CD4-positive, alpha-beta memory T cell (primary cell): ENCODE data around the gene ARL2. TPM values are rescaled to one million over a fixed set of nuclear protein-coding genes. Genes with fewer than 3 reads are reported as not detected.

Experiments used
- CTCF ChIA-PET: fragments of 350-600 bp; sonication (Branson Sonifier 250); formaldehyde crosslinking; loops from one replicate; lab custom pipeline; 2021; ENCODE audit warnings: inconsistent platforms; ENCODE audit not compliant: partially characterized antibody; lab: Charles Lee
- POLR2A ChIA-PET: fragments of 350-600 bp; sonication (Branson Sonifier 250); formaldehyde crosslinking; loops from one replicate; lab custom pipeline; 2021; ENCODE audit not compliant: partially characterized antibody; lab: Charles Lee
- DNase-seq, 5 donors: peaks; one replicate each; pipeline versions ENCODE4 v3.0.0 to v3.0.0-alpha.2; 2020 to 2022; ENCODE audit warnings: mixed read lengths in 1 of 5
- H3K27ac ChIP-seq: one replicate; pipeline ENCODE4 v1.7.0; 2013; ENCODE audit warnings: low read depth, low read length
- H3K27me3 ChIP-seq: 2 replicates; pipeline ENCODE4 v1.7.0; 2013; ENCODE audit warnings: mild to moderate bottlenecking, low read length, moderate library complexity; ENCODE audit not compliant: insufficient read depth
- H3K36me3 ChIP-seq: 2 replicates; pipeline ENCODE4 v1.7.0; 2013; ENCODE audit warnings: mild to moderate bottlenecking, low read length, moderate library complexity; ENCODE audit not compliant: insufficient read depth
- H3K4me1 ChIP-seq: 2 replicates; pipeline ENCODE4 v1.7.0; 2013; ENCODE audit warnings: mild to moderate bottlenecking, low read length, moderate library complexity; ENCODE audit not compliant: insufficient read depth
- H3K4me3 ChIP-seq, 2 donors: one replicate each; pipeline ENCODE4 v1.7.0; 2013; ENCODE audit warnings: low read length in 2 of 2, mild to moderate bottlenecking in 1 of 2
- H3K9me3 ChIP-seq, 2 donors: one replicate each; pipeline ENCODE4 v1.7.0; 2013; ENCODE audit warnings: low read length in 2 of 2, control low read depth in 1 of 2; ENCODE audit not compliant: control insufficient read depth in 1 of 2
- H3K27ac Mint-ChIP-seq, 7 donors: one replicate each; pipeline ENCODE4 v1.8.0; 2020 to 2021; ENCODE audit warnings: mixed read lengths in 7 of 7, mild to moderate bottlenecking in 6 of 7, inconsistent platforms in 3 of 7, moderate library complexity in 3 of 7
- H3K27me3 Mint-ChIP-seq, 2 donors: one replicate each; pipeline ENCODE4 v1.8.0; 2020 to 2021; ENCODE audit warnings: mixed read lengths in 2 of 2
- H3K36me3 Mint-ChIP-seq, 2 donors: one replicate each; pipeline ENCODE4 v1.8.0; 2020 to 2021; ENCODE audit warnings: mixed read lengths in 2 of 2, inconsistent platforms in 1 of 2, mild to moderate bottlenecking in 1 of 2
- H3K4me1 Mint-ChIP-seq, 4 donors: one replicate each; pipeline ENCODE4 v1.8.0; 2020 to 2021; ENCODE audit warnings: mixed read lengths in 4 of 4, mild to moderate bottlenecking in 1 of 4
- H3K4me3 Mint-ChIP-seq, 8 donors: one replicate each; pipeline ENCODE4 v1.8.0; 2020 to 2021; ENCODE audit warnings: mixed read lengths in 8 of 8, mild to moderate bottlenecking in 7 of 8, moderate library complexity in 6 of 8, inconsistent platforms in 3 of 8
- H3K9me3 Mint-ChIP-seq, 8 donors: one replicate each; pipeline ENCODE4 v1.8.0; 2020 to 2021; ENCODE audit warnings: mixed read lengths in 8 of 8, mild to moderate bottlenecking in 5 of 8, inconsistent platforms in 3 of 8, moderate library complexity in 1 of 8
- intact Hi-C: fragments of 100-400 bp; cut with micrococcal nuclease; formaldehyde crosslinking; loops from one replicate; pipeline ENCODE4 v1.15.1; 2023
- polyA plus RNA-seq, 2 donors: library from polyadenylated mRNA; unstranded; fragments of 300-500 nt; fragmentation: Illumina TruSeq; gene quantifications; one replicate each; pipeline ENCODE4 v1.2.3, GENCODE V29; 2021
- total RNA-seq, 2 experiments: library from RNA; stranded (reverse); gene quantifications; one replicate each; pipeline ENCODE4 v1.2.3, GENCODE V29; 2021

ARL2 gene
- total and polyA plus RNA-seq, 4 experiments from 2014 or later = 30.6 to 114 (median 57.9) TPM

GRCh38 chr11:65059523-65059922 is 45.6 kb downstream of the ARL2 start:
- H3K4me3 Mint-ChIP-seq = no peak overlapping the region
- H3K36me3 Mint-ChIP-seq = no peaks in the 10 kb centered on the region
- no peak overlapping the region for H3K27ac ChIP-seq
- CTCF ChIA-PET = interaction anchor here (1.1 kb wide), 2 partner anchors 47 to 256 kb away, joined by 3 read pairs; no protein-coding TSS in a partner anchor
- no peak overlapping the region for H3K4me3 ChIP-seq
- peaks cover 0 to 3% of the 10 kb centered on the region in 2 donors for H3K27me3 Mint-ChIP-seq
- H3K36me3 ChIP-seq = no peaks in the 10 kb centered on the region
- peaks cover 0 to 3% (median 2%) of the 10 kb centered on the region in 4 donors for H3K4me1 Mint-ChIP-seq
- H3K27ac Mint-ChIP-seq = peak overlapping the region in 1 of 7 donors; percentile 26
- no peaks in the 10 kb centered on the region for H3K9me3 ChIP-seq
- H3K27me3 ChIP-seq = no peaks in the 10 kb centered on the region
- peaks cover 12% of the 10 kb centered on the region for H3K4me1 ChIP-seq
- POLR2A ChIA-PET = no interaction called here
- no peaks in the 10 kb centered on the region for H3K9me3 Mint-ChIP-seq
- intact Hi-C loops = no loop called here
- DNase-seq = no peak

DNA sequence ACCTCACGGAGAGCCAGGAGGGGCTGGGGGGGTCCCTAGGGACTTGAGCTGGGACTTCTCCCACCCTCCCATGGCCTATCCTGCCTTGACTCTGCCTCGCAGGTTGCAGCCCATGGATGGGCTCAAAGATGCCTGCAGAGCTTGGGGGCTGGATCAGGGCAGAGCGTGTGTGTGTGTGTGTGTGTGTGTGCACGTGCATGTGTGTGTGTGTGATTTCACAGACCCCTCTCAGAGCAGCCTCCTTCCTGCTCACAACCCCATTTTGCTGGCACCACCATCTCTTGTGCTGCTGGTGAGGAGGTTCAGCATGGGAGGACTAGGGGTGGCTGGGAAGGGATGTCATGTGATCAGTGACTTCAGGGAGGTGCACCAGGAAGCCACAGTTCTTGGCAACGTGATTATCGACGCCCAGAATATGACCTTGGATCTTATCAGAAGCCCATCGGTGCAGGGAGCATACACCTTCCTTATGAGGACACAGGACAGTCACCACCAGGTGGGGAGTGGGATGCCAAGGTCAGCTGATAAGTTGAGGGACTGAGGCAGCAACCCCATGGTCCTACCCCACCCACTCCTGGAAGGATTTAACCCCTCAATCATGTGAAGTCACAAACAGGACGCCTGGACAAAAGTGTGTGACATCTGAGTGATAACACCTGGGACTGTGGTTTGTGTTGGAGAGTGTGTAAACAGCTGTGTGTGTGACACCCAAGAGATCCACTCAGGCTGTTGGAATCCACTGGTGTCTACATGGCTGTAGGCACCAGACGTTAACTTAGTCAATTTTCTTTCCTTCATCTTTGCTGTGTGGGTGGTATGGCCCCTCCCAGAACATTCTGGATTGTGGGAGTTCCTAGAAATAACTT is 46.2 kb downstream of the ARL2 start:
- Mint-ChIP-seq H3K4me3 (no peak overlapping the region), H3K36me3 (no peaks in the 10 kb centered on the region), H3K27me3 (peaks cover 0 to 3% of the 10 kb centered on the region in 2 donors), H3K9me3 (no peaks in the 10 kb centered on the region), H3K27ac (no peak overlapping the region), H3K4me1 (peaks cover 0 to 2% (median 0%) of the 10 kb centered on the region in 4 donors)
- ChIA-PET POLR2A (no interaction called here), CTCF (interaction anchor here (1.1 kb wide), 2 partner anchors 47 to 255 kb away, joined by 3 read pairs; no protein-coding TSS in a partner anchor)
- Histone ChIP-seq H3K4me3 (no peak overlapping the region), H3K27me3 (no peaks in the 10 kb centered on the region), H3K4me1 (peaks cover 10% of the 10 kb centered on the region), H3K27ac (no peak overlapping the region), H3K36me3 (no peaks in the 10 kb centered on the region), H3K9me3 (no peaks in the 10 kb centered on the region)
- no peak for DNase-seq
- intact Hi-C loops = no loop called here

DNA sequence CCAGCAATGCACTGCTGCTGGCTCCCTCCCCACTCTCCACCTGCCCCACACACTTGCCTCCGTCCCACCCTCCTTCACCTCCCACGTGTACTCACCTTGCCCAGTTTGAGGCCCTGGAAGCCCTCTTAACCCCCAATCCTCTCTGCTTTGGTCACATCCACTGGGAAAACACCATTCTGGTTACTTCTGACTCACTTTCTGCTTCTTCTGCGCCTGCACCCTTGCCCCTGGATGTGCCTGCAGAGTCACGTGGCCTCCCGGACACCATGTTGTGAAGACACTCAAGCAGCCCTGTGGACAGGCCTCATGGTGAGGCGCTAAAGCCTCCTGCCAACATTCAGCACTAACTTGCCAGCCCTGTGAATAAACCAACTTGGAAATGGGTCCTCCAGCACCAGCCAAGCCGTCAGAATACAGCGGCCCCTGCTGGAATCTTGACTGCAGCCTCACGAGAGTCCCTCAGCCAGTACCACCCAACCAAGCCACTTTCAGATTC is 47.0 kb downstream of the ARL2 start:
- ChIA-PET POLR2A (no interaction called here), CTCF (interaction anchor here (0.7 kb wide), 1 partner anchor 50 kb away, joined by 3 read pairs; no protein-coding TSS in a partner anchor)
- no peak for DNase-seq
- Mint-ChIP-seq H3K4me3 (no peak overlapping the region), H3K36me3 (no peaks in the 10 kb centered on the region), H3K27me3 (peaks cover 0 to 3% of the 10 kb centered on the region in 2 donors), H3K27ac (peak overlapping the region in 2 of 7 donors; percentile 35 to 75), H3K4me1 (no peaks in the 10 kb centered on the region), H3K9me3 (no peaks in the 10 kb centered on the region)
- no peaks in the 10 kb centered on the region for H3K9me3 ChIP-seq
- H3K4me3 ChIP-seq = no peak overlapping the region
- peaks cover 10% of the 10 kb centered on the region for H3K4me1 ChIP-seq
- no peak overlapping the region for H3K27ac ChIP-seq
- intact Hi-C loops = no loop called here
- H3K27me3 ChIP-seq = no peaks in the 10 kb centered on the region
- H3K36me3 ChIP-seq = no peaks in the 10 kb centered on the region

- Mint-ChIP-seq H3K4me3 (no peak overlapping the region), H3K27me3 (peaks cover 0 to 3% of the 10 kb centered on the region in 2 donors), H3K9me3 (no peaks in the 10 kb centered on the region), H3K27ac (no peak overlapping the region), H3K4me1 (no peaks in the 10 kb centered on the region), H3K36me3 (no peaks in the 10 kb centered on the region)
- intact Hi-C loops = no loop called here
- Histone ChIP-seq H3K4me1 (peaks cover 10% of the 10 kb centered on the region), H3K27ac (no peak overlapping the region), H3K36me3 (no peaks in the 10 kb centered on the region), H3K4me3 (no peak overlapping the region), H3K27me3 (no peaks in the 10 kb centered on the region), H3K9me3 (no peaks in the 10 kb centered on the region)
- CTCF ChIA-PET = no interaction called here
- DNase-seq = no peak
- POLR2A ChIA-PET = no interaction called here
These were observed 49.6 kb downstream of the ARL2 start for GRCh38 chr11:65063532-65063931.

- DNase-seq = no peak
- H3K27ac ChIP-seq = no peak overlapping the region
- CTCF ChIA-PET = no interaction called here
- Mint-ChIP-seq H3K27ac (no peak overlapping the region), H3K4me1 (no peaks in the 10 kb centered on the region), H3K4me3 (no peak overlapping the region), H3K36me3 (no peaks in the 10 kb centered on the region), H3K9me3 (no peaks in the 10 kb centered on the region), H3K27me3 (peaks cover 0 to 3% of the 10 kb centered on the region in 2 donors)
- POLR2A ChIA-PET = no interaction called here
- intact Hi-C loops = no loop called here
- H3K4me1 ChIP-seq = peaks cover 9% of the 10 kb centered on the region
- H3K4me3 ChIP-seq = no peak overlapping the region
- no peaks in the 10 kb centered on the region for H3K36me3 ChIP-seq
- no peaks in the 10 kb centered on the region for H3K27me3 ChIP-seq
- no peaks in the 10 kb centered on the region for H3K9me3 ChIP-seq
These were observed 50.9 kb downstream of the ARL2 start for GRCh38 chr11:65064847-65065240.

GRCh38 chr11:65065851-65066250 is 51.9 kb downstream of the ARL2 start:
- Histone ChIP-seq H3K36me3 (no peaks in the 10 kb centered on the region), H3K27me3 (no peaks in the 10 kb centered on the region), H3K4me1 (no peaks in the 10 kb centered on the region), H3K4me3 (no peak overlapping the region), H3K27ac (no peak overlapping the region), H3K9me3 (no peaks in the 10 kb centered on the region)
- CTCF ChIA-PET = no interaction called here
- Mint-ChIP-seq H3K27ac (no peak overlapping the region), H3K4me3 (no peak overlapping the region), H3K27me3 (no peaks in the 10 kb centered on the region), H3K36me3 (no peaks in the 10 kb centered on the region), H3K9me3 (no peaks in the 10 kb centered on the region), H3K4me1 (no peaks in the 10 kb centered on the region)
- DNase-seq = no peak
- intact Hi-C loops = no loop called here
- POLR2A ChIA-PET = no interaction called here

GRCh38 chr11:65066315-65066714 is 52.4 kb downstream of the ARL2 start:
- POLR2A ChIA-PET = no interaction called here
- Histone ChIP-seq H3K4me1 (no peaks in the 10 kb centered on the region), H3K9me3 (no peaks in the 10 kb centered on the region), H3K4me3 (no peak overlapping the region), H3K27me3 (no peaks in the 10 kb centered on the region), H3K36me3 (no peaks in the 10 kb centered on the region), H3K27ac (no peak overlapping the region)
- Mint-ChIP-seq H3K27ac (no peak overlapping the region), H3K4me3 (no peak overlapping the region), H3K36me3 (no peaks in the 10 kb centered on the region), H3K4me1 (no peaks in the 10 kb centered on the region), H3K27me3 (no peaks in the 10 kb centered on the region), H3K9me3 (no peaks in the 10 kb centered on the region)
- CTCF ChIA-PET = no interaction called here
- intact Hi-C loops = no loop called here
- DNase-seq = no peak
